H1 (cell line): ENCODE data around the gene CLPTM1L. TPM values are rescaled to one million over a fixed set of nuclear protein-coding genes. Genes with fewer than 3 reads are reported as not detected.

Experiments
- JUND ChIP-seq: IDR thresholded peaks from 2 replicates; pipeline ENCODE4 v1.6.1; 2011; ENCODE audit warnings: mild to moderate bottlenecking, improper control_type of control experiment, low read length
- POLR2A ChIP-seq, 2 experiments: IDR thresholded peaks; 1 replicate in 1 of 2; 2 replicates in 1 of 2; pipeline ENCODE4 v1.6.1; 2011; ENCODE audit warnings: low read depth in 2 of 2, low read length in 2 of 2, mild to moderate bottlenecking in 2 of 2; ENCODE audit errors: control extremely low read depth in 1 of 2
- SRF ChIP-seq: IDR thresholded peaks from 2 replicates; pipeline ENCODE4 v1.6.1; 2011; ENCODE audit warnings: mild to moderate bottlenecking, low read depth, low read length, moderate library complexity
- polyA plus RNA-seq, 7 experiments: library from polyadenylated mRNA; depleted of rRNA in 3 of 7; stranded (reverse) in 5 of 7; unstranded in 2 of 7; fragments of >200 nt in 5 of 7; fragments of 200-250 nt in 2 of 7; gene quantifications; 1 replicate in 5 of 7; 2 replicates in 1 of 7; 4 replicates in 1 of 7; pipeline versions ENCODE4 v1.2.1 to v1.2.3, GENCODE V29; 2011 to 2013; ENCODE audit warnings: missing spikeins in 2 of 7, mixed read lengths in 2 of 7
- total RNA-seq: library from RNA; stranded (reverse); fragmentation: NEBNext Ultra II Directional; extraction: Animal tissue kit (Norgen Biotek cat#: 25700); gene quantifications from 2 replicates; pipeline ENCODE4 v1.2.1, GENCODE V29; 2021

The CLPTM1L gene
- total and polyA plus RNA-seq, 2 of the 8 experiments (the other 6 are each of a cell fraction or from before 2014, with no cell fraction given) = 102 to 119 TPM

DNA sequence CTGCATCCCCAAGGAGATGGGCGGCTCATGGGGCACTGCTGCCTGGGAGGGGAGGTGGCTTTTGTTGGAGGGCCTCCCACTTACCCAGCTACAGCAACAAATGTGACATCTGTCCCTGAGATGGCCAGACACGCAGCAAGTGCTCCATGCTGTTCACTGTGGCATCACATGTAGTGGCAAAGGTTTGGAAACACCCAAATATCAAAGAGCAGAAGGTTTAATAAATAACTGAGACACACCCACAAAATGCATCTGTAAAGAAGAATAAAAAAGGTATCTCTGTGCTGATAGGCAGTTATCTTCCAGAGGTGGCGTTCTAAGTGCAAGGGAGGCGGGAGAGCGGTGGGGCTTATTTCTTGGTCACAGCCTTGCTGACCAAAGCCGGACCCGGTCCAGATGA, 23.3 kb upstream of the CLPTM1L start (continued):
- no peak for TF ChIP-seq JUND
- no peak for TF ChIP-seq POLR2A (IDR thresholded peaks at IDR 0.05; ENCODE audit: control extremely low read depth in 1 of 2, low read depth in 2 of 2, low read length in 2 of 2)
- no peak for TF ChIP-seq SRF
